ENCODE data around the gene CHAF1A.

The CHAF1A gene

DNA sequence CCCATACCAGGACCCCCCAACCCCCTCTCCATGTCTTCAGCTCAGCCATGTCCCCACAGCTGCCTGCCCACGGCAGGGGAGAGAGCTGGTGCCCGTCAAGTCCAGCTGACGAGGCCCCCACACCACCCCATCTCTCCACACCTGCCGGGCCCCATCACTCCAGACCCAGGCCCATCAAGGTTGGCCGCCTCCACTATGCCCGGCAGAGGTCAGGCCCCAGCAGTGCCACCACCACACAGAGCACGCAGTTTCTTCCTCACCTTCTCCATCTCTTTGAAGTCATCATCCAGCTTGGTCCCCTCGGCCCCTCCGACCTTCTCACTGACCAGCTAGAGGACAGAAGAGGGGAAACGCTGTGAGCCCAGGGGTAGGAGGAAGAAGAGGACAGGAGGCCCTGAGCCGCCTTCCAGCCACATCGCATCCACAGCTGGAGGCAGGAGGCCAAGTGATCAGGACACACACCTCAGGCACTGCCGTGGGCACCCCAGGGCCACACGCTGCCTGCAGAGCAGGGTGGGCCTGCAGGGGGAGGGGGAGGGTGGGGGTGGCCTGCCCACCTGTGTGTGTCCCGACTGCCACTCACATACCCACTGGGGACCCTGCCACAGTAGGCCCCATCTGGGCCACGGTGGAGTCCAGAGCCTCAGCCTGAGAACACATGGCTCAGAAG is 35.6 kb upstream of the CHAF1A start:
- DNase-seq (ENCODE audit: low read depth), result no peak

DNA sequence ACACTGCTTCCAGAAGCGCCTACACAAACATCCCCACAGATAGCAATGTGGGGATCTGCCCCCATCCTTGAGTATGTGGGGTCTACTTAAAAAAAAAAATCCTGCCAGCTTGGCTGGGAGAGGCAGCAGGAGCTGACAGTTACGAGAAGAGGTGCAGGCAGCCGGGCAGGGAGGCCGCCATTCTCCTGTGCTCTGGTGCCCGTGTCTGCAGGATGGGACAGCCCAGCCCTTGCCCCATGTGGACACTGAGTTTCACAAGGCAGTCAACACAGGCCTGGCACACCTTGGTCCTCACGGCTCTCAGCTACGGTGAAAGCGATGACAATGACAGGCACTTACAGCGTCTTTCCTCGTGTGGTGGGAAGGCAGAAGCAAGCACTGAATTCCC is 35.1 kb upstream of the CHAF1A start:
- no peak for DNase-seq (ENCODE audit: low read depth)

DNA sequence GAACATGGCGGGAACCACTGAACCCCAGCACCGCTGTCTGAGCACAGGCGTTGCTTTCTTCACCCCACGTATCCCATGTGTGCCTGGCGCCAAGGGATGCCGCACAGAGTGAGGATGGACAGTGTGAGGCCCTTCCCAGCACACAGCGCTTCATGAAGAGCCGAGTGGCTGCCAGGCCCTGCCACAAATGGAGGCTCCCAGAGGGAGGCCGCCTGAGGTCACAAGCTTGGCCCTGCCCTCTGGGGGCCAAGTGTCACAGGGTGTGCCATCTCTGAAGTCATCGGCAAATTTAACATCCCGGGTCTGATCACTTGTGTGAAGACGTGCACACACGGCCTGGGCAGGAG is 34.7 kb upstream of the CHAF1A start:
- DNase-seq (ENCODE audit: low read depth), result no peak

DNA sequence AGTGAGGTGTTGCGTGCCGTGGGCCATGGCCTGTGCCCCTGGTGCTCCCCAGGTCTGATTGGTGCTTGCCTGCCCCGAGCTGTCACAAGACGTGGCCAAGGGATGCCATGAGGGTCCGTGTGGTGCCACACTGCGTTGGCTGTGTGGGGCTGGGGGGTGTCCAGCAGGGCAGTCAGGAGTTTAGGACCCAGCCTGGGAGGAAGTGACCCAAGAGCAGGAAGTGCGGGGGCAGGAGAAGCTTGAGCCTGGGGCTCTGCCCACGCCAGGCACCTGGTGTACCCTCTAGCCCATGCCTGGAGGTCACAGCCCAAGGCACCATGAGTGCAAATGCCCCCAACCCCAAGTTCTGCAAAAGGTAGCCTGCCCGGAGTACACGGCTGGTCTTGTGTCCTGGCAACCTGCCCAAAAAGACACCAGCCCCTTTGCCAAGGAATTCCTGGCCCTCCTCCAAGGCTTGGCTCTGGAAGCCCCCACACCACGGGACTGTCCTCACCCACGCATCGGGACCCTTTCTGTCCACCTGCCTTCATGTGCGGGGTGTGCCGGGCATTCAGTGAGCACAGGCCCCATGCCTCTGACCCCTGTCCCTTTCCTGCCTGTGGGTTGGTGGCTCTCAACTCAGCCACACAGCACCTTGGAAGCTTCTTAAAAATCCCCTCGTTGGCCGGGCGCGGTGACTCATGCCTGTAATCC is 34.2 kb upstream of the CHAF1A start:
- no peak for DNase-seq (ENCODE audit: low read depth)

DNA sequence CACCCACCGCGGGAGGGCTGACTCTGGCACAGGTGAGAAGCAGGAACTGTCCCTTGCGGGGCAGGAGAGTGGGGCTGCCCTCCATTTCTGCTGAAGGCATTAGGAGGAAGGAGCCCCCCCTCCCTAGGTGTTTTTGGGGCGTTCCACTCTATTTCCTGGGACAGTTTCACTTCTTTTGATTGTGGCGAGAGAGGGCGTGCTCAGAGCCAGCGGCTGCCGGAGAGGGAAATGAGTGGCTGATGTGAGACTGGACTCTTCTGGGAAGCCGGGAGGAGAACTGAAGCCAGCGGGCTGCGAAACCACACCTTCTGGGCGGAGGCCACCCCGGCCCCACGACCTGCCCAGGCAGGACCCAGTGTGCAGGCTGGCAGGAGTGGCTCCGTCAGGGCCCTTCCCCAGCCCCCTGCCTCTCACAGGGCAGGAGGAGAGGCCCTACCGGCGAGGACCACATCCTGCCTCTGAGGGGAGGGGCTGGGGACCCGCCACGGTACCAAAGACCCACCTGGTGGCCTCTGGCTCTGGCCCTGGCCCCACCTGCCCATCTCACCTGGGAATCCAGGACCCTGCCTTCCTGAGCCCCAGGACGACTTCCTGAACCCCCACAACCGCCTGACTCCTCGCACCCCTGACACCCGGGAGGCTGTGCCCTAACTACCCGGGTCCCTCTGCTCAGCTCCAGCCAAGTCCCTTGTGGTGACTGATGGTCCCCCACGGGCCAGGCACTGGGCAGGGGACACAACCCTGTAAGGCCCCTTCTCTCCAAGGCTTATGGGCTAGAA is 33.1 kb upstream of the CHAF1A start:
- peak; percentile 39 for DNase-seq (ENCODE audit: low read depth)

DNA sequence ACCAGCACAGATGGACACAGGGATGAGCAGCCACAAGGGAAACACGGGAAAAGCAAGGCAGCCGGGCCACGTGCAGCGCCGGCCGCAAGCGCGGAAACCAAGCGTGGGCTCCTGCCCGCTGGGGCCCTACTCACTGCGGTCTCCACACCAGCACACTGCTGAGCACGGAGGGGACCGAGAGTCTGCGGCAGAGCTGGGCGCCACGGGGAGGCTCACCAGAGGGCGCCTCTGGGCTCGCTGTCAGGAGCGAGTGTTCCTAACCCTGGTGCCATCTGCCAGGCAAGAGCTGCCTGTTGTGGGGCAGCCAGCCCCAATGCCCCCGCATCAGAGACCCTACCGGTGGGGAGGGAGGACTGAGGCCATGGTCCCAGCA is 32.6 kb upstream of the CHAF1A start:
- peak; percentile 60 for DNase-seq (ENCODE audit: low read depth)

DNA sequence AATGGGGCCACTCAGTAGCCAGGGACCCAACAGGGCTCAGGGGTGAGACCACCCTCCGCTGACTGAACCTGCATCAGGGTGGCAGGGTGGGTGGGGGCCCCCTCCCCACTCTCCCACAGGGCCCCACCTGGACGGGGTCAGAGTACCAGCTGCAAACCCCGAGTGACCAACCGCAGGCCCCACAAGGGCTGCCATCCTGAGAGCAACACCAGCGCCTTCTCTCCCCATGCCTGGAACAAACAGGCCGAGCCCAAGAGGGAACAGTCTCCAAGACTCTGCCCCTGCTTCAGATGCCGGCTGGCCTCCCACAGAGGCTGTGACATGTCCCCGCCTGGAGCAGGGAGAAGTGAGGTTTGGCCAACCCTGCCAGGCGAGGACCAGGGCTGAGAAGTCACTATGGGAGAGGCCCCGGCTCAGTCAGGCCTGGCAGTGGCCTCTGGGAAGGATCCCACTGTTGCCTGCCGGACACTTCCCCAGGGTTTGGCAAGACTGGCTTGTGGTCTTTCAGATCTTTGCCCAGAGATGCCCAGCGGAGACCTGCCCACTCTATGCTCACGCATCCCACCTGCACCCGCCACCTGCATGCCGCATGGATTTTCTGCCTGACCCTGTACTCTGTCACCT is 31.9 kb upstream of the CHAF1A start:
- no peak for DNase-seq (ENCODE audit: low read depth)

DNA sequence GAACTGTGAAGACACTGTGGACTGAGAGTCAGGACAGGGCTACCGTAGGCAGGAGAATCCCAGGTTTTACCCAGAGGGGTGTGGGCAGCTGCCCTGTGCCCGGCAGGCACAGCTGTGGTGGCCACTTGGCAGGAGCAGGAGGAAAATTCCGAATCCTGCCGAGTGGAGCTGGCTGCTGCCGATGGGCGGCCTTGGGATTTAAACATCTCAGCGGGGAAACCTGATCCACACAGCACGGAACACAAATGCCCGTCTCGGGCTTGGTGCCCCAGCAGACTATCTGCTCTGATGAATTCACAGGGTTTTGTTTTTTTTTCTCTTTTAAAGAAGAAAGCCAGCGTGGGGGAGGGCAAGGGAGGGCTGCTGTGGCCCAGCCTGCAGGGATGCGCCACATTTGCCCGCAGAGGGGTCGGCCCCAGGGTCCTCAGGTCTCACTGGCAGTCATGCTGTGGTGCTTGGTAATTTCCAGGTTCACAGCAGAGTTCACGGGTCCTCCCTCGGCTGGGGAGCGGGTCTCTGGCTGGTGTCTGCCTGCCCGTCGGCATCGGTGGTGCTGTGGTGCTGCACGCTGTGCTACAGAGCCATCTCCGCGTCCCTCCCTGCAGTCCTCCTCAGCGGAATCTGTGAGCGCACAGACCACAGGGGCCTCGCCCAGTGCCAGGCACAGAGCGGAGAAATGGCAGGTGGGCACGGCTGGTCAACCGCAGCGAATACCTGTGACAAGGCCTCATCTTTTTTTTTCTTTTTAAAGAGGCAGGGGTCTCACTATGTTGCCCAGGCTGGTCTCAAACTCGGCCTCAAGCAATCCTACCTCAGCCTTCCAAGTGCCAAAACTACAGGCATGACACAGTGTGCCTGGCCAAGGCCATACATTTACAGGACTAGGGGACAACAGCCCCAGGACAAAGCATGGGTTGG is 30.9 kb upstream of the CHAF1A start:
- DNase-seq (ENCODE audit: low read depth), result no peak

DNA sequence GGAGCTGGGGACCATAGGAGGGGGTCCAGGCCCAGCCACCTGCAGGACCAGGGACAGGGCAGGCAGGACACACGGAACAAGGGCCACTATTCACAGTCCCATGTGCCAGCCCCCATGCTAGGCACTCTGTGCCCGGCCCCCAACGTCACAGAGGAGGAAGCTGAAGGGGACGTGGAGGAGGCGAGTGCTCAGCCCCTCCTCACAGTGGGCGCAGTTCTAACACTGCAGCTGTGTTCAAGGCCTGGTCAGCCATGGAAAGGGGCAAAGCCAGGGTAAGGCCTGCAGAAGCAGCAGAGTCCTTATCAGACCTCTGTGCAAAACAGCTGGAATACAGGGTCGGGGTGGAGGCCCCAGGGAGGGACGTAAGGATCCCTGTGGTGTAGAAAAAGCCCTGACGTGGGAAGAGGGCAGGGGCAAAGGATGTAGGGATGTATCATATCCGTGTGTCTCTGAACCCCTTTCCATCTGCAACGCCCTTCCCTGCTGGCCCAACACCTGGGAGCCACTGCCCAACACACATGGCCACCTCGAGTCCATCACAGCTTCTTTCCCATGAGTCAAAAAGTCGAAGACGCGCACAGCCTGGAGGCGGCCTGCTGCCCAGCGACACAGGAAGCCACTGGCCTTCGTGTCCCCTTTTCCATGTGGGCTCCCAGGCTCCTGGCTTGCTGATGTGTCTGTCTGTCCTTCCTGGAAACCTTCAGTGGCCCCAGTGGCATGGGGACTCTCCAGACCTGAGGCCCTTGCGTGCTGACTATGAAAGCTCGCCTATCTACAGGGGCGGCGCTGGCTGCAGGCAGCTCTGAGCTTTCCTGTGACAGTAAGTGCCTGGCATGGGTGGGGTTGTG is 30.1 kb upstream of the CHAF1A start:
- no peak for DNase-seq (ENCODE audit: low read depth)

DNA sequence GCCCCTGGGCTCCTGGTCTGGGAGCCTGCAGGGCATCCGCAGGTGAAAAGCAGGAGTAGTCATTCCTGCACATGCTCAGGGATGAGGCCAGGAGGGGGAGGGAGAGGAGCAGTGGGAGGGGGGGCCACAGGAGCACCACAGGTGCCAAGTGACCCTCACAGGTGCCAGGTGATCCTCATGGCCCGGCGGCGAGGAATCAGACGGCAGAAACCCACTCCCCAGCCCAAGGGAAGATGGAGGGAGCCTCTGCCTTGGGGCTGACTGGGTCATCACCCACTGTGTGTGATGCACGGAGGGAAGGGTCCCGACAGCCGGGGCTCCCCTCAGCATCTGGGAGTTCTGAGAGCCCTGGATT is 29.4 kb upstream of the CHAF1A start:
- no peak for DNase-seq (ENCODE audit: low read depth)

DNA sequence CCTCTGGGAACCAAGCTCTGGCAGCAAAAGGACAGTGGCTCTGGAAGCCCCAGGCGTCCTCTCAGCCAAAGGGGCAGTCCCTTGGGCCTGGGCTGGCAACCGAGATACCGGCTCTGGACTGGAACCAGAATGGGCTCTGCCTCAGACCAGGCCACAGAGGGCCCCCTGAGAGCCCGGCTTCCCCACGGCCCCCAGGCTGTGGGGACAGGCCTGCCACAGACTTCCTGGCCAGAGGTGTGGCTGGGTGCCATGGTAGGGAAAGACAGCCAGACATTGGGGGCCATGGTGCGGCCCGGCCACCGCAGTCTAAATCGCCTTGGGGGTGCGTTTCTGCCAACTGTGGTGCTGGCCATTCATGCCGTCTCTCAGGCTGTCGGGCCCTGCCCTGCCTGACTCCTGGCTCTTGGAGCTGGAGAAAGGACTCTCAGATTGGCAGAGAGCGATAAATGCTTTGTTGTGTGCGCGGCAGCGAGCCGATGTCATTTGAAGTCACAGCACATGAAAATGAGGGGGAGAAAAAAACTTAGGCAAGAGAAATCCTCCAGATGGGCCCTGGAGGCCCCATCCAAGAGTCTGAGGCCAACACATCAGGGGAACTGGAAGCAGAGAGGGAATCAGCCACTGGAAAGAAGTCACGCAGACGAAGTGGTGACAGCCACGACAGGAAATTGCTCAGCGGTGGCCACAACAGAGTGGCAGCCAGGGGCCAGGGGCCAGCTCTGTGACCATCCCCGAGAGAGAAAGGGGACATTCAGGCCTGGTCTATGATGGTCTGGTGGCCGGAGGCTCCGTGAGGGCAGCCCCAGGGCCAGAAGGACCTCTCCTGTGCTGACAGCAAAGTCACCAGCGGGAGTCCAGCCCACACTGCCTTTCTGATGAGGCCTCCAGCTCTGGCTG is 28.6 kb upstream of the CHAF1A start:
- DNase-seq (ENCODE audit: low read depth), result no peak

DNA sequence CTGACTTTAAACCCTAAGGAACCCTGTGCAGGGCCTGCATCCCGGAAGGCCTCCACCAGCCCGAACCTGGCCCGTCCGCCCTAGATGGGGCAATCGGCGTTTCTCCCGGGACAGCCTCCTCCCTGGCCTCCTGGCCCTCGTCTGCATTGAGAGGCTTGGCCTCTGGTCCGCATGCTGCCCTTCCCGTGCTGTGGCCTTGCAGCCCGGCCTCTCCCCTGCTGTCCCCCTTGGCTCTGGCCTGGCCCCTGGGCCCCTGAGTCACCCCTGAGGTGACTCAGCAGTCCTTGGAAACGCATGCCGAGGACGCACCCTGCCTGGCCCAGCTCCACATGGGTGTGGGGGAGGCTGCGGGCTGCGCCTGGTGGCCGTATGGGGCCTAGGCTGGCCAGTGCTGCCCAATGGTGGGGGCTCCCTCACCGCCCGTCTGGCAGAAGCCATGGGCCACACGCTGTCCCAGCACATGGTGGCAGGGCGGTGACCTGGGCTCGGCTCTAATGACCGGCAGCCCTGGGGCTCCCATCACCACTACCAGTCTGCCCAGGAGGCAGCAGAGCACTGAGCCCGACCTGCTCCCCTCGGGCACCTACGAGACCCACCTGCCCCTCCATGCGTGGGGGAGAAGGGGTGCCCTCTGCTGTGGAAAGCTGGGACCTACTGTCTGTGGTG is 27.8 kb upstream of the CHAF1A start:
- no peak for DNase-seq (ENCODE audit: low read depth)

DNA sequence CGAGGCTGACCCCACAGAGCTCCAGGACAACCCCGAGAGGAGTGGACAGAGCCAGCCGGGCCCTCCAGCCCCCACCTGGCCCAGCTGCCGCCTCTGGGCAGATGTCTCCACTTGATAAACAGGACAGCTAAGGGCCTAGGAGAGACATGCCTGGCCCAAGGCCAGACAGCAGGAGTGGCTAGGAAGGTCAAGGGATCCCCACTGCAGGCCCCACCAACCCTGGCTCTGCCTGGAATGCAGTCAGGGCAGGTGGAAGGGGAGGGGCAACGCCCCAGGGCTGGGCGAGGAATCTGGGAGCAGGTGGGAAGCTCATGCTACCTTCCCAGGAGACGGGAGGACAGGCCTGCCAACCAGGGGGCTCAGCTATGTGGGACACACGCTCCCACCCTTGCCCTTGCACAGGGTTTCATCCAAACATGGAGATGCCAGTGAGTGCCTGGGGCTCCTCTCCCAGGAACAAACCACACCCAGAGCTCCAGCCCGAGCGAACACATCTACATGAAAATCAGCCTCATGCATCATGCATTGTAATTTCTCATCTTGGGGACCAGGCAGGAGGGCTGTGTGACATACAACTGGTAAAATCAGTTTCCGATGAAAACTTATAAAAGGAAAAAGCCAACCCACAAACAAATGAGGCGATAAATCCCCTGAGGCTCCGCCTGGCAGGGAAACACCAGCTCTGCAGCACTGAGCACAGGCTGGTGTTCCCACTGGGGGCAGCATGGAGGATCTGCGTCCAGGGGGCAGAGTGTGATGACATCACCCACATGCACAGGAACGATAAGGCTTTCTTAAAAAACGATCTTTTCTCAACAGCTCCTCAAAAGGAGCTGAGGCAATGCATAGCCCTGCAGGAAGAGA is 27.0 kb upstream of the CHAF1A start:
- no peak for DNase-seq (ENCODE audit: low read depth)

DNA sequence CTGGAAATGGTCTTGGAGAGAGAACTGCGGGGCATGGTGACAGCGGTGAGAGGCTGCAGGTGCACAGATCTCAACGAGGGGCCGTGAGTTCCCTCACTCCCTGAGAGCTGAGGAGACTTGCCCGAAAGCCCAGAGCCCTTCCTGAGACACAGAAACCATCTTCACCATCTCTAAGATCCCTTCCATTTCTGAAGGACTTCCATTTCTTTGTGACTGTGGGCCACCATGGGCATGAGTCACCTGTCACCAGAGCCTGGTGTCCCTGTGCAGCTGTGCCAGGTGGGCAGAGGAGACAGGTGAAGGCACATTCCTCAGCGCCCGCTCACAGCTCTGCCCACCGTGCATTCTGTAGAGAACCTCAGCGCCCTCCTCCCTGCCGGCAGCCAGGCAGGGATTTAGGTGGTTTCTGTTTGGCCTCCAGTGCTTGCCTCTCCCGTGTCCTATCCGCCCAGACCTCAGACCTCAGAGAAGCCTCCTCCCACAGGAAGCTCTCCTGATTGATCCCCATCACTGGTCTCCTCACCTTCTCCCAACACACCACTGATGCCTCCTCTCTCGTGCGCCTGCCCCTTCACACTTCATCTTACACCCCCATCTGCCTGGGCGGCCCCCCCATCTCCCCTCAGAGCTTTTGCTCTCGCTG is 26.3 kb upstream of the CHAF1A start:
- no peak for DNase-seq (ENCODE audit: low read depth)

DNA sequence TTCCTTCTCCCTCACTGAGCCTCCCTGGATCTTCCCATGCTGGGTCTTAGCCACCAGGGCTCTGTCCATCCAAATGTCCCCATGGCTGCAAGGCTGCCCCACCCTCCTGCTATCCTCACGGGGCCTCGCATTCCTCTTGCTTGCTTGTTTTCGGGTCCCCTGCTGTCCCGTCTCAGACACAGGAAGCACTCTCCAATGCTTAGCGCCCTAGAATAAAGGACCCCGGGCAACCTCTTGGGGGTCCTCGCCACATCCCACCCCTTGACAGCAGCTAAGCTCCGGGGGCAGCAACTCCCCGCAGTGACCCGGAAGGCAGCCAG is 25.8 kb upstream of the CHAF1A start:
- DNase-seq (ENCODE audit: low read depth), result no peak

DNA sequence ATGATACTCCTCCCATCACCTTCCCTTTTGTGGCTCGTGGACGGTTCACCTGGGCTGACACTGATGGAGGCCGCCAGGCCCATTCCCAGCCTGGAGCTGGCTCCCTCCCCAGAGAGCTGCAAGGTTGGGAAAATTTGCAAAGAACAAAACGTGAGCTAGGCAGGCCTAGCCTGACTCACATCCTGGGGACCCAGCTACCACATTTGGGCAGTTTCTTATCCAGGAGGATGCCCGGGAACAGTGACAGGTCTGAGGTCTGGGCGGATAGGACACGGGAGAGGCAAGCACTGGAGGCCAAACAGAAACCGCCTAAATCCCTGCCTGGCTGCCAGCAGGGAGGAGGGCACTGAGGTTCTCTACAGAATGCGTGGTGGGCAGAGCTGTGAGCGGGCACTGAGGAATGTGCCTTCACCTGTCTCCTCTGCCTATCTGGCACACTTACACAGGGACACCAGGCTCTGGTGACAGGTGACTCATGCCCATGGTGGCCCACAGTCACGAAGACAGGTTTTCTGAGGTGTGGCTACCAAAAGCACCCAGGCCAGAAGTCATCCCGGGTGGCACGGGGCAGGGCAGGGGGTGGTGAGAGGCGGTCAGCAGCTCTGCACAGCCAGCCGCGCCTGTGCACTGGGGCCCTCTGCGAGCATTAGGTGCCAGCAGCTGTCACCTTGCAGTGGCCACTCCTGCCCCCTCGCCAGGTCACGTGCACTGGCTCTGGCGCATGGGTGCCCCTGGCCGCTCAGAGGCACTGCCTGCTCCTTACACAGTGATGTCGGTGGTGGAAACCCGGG is 25.3 kb upstream of the CHAF1A start:
- DNase-seq (ENCODE audit: low read depth), result no peak

DNA sequence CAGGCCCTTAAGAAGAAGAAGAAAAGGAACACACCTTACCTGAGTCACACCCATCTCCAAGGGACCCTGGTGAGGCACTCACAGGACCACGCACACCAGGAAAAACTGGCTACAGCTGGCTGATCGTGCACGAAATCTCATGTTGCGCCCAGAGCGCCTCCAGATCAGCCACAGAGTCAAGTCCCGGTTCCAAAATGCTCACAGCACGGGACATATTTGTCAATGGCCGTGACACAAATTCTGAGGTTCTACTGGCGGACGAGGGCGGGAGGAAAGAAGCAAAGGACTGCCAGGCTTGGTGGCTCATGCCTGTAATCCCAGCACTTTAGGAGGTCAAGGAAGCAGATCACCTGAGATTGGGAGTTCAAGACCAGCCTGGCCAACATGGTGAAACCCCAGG is 23.6 kb upstream of the CHAF1A start:
- DNase-seq (ENCODE audit: low read depth), result no peak

Data from stimulated activated CD8-positive, alpha-beta memory T cell treated with anti-CD3 and anti-CD28 coated beads, Interleukin-12 subunit alpha, Interleukin-12 subunit beta, amount 100 ng/mL, for 4 hours (primary cell).